HG02885 (cell line): ENCODE results near the gene IL17RA.
A peak's percentile ranks its signal among the peaks of the same experiment; 100 is the strongest.

Experiments
- ATAC-seq: cut with Tn5 transposase; IDR thresholded peaks from one replicate; pipeline ENCODE4 v1.9.1; 2021; ENCODE audit warnings: mild to moderate bottlenecking; ENCODE audit not compliant: unreplicated experiment, poor library complexity

Gene IL17RA

GRCh38 chr22:17084554-17085276 is at the start of gene IL17RA:
IL17RA (plus strand) TSS chr22:17085000; CDS start chr22:17085092, 92 bp downstream.
- ATAC-seq: peak; percentile 96

GRCh38 chr22:17035246-17035645 is 49.6 kb upstream of the IL17RA start:
- ATAC-seq: no peak

- peak; percentile 27 for ATAC-seq
These were observed 48.6 kb upstream of the IL17RA start for GRCh38 chr22:17035976-17036841.

- peak; percentile 75 for ATAC-seq
These were observed 47.7 kb upstream of the IL17RA start for GRCh38 chr22:17036842-17037711.

- no peak for ATAC-seq
These were observed 41.3 kb upstream of the IL17RA start for GRCh38 chr22:17043521-17043920.

- ATAC-seq: no peak
These were observed 38.0 kb upstream of the IL17RA start for GRCh38 chr22:17046566-17047348.

GRCh38 chr22:17047656-17048055 is 37.1 kb upstream of the IL17RA start:
- no peak for ATAC-seq

GRCh38 chr22:17056058-17056457 is 28.7 kb upstream of the IL17RA start:
- ATAC-seq: no peak

- ATAC-seq: no peak
These were observed 28.0 kb upstream of the IL17RA start for GRCh38 chr22:17056807-17057206.

GRCh38 chr22:17057959-17058814 is 26.6 kb upstream of the IL17RA start:
- ATAC-seq: no peak

GRCh38 chr22:17060126-17060525 is 24.7 kb upstream of the IL17RA start:
- no peak for ATAC-seq

GRCh38 chr22:17063411-17064106 is 21.2 kb upstream of the IL17RA start:
- no peak for ATAC-seq

- no peak for ATAC-seq
These were observed 20.2 kb upstream of the IL17RA start for GRCh38 chr22:17064498-17065100.

- ATAC-seq: no peak
These were observed 19.4 kb upstream of the IL17RA start for GRCh38 chr22:17065433-17065832.

GRCh38 chr22:17072877-17073276 is 11.9 kb upstream of the IL17RA start:
- ATAC-seq: no peak

- ATAC-seq: no peak
These were observed 10.2 kb upstream of the IL17RA start for GRCh38 chr22:17074648-17075002.

GRCh38 chr22:17077255-17077654 is 7.5 kb upstream of the IL17RA start:
- no peak for ATAC-seq

GRCh38 chr22:17079572-17079971 is 5.2 kb upstream of the IL17RA start:
- no peak for ATAC-seq
